ENCODE results near the gene CPNE4. TPM values are rescaled to one million over a fixed set of nuclear protein-coding genes. Genes with fewer than 3 reads are reported as not detected.
"Not testable (repeated sequence)": the region's sequence is repeated elsewhere in the genome, so short reads cannot be mapped to it uniquely, and the experiment has no call there.

Gene CPNE4
- polyA plus RNA-seq, 3 donors: 0.01 to 0.46 (median 0.34) TPM

GRCh38 chr3:131975047-131975446 lies 59.8 kb downstream of the CPNE4 start:
- no peak overlapping the region for H3K27ac ChIP-seq (ENCODE audit: low read depth, low read length)
- 63 to 82% (median 72%) methylated on average over 6 of the region's 6 CpGs for WGBS, 3 donors

- WGBS, 3 donors: 29 to 52% (median 50%) methylated on average over 4 of the region's 4 CpGs
Measured at GRCh38 chr3:131973731-131974130, 61.1 kb downstream of the CPNE4 start.

GRCh38 chr3:131972550-131972949 lies 62.3 kb downstream of the CPNE4 start:
- WGBS, 3 donors: 53 to 62% (median 62%) methylated on average over 4 of the region's 4 CpGs
- H3K27ac ChIP-seq (ENCODE audit: low read depth, low read length): no peak overlapping the region

More at GRCh38 chr3:131973731-131974130, 61.1 kb downstream of the CPNE4 start:
- no peak overlapping the region for H3K27ac ChIP-seq (ENCODE audit: low read depth, low read length)

- no peak overlapping the region for H3K27ac ChIP-seq (ENCODE audit: low read depth, low read length)
- WGBS, 3 donors: 76 to 81% (median 80%) methylated on average over 3 of the region's 3 CpGs
Measured at GRCh38 chr3:131972091-131972490, 62.7 kb downstream of the CPNE4 start.

GRCh38 chr3:131963442-131963841 lies 71.4 kb downstream of the CPNE4 start:
- WGBS, 3 donors: 47 to 59% (median 53%) methylated on average over 8 of the region's 8 CpGs
- not testable (repeated sequence) for H3K27ac ChIP-seq (ENCODE audit: low read depth, low read length)

- 79 to 88% (median 82%) methylated on average over 5 of the region's 5 CpGs for WGBS, 3 donors
- H3K27ac ChIP-seq (ENCODE audit: low read depth, low read length): no peak overlapping the region
Measured at GRCh38 chr3:131962982-131963381, 71.8 kb downstream of the CPNE4 start.

- 0 to 67% (median 59%) methylated on average over 1 of the region's 1 CpG for WGBS, 3 donors
- no peak overlapping the region for H3K27ac ChIP-seq (ENCODE audit: low read depth, low read length)
Measured at GRCh38 chr3:131960324-131960723, 74.5 kb downstream of the CPNE4 start.

GRCh38 chr3:131957980-131958379 lies 76.8 kb downstream of the CPNE4 start:
- 35 to 72% (median 54%) methylated on average over 1 of the region's 1 CpG for WGBS, 3 donors
- no peak overlapping the region for H3K27ac ChIP-seq (ENCODE audit: low read depth, low read length)

- no peak overlapping the region for H3K27ac ChIP-seq (ENCODE audit: low read depth, low read length)
- 56 to 66% (median 61%) methylated on average over 5 of the region's 5 CpGs for WGBS, 3 donors
Measured at GRCh38 chr3:131957511-131957910, 77.3 kb downstream of the CPNE4 start.

- WGBS, 3 donors: 27 to 55% (median 52%) methylated on average over 1 of the region's 1 CpG
Measured at GRCh38 chr3:131948806-131949205, 86.0 kb downstream of the CPNE4 start.

GRCh38 chr3:131944676-131945075 lies 90.1 kb downstream of the CPNE4 start:
- 76 to 81% (median 80%) methylated on average over 1 of the region's 1 CpG for WGBS, 3 donors
- no peak overlapping the region for H3K27ac ChIP-seq (ENCODE audit: low read depth, low read length)

More at GRCh38 chr3:131948806-131949205, 86.0 kb downstream of the CPNE4 start:
- no peak overlapping the region for H3K27ac ChIP-seq (ENCODE audit: low read depth, low read length)

GRCh38 chr3:131933665-131934064 lies 101.1 kb downstream of the CPNE4 start:
- 53 to 68% (median 65%) methylated on average over 3 of the region's 3 CpGs for WGBS, 3 donors

GRCh38 chr3:131928593-131928992 lies 106.2 kb downstream of the CPNE4 start:
- 62 to 70% (median 65%) methylated on average over 2 of the region's 2 CpGs for WGBS, 3 donors
- no peak overlapping the region for H3K27ac ChIP-seq (ENCODE audit: low read depth, low read length)

More at GRCh38 chr3:131933665-131934064, 101.1 kb downstream of the CPNE4 start:
- H3K27ac ChIP-seq (ENCODE audit: low read depth, low read length): no peak overlapping the region

- no peak overlapping the region for H3K27ac ChIP-seq (ENCODE audit: low read depth, low read length)
- 50 to 72% (median 62%) methylated on average over 1 of the region's 1 CpG for WGBS, 3 donors
Measured at GRCh38 chr3:131925571-131925970, 109.2 kb downstream of the CPNE4 start.

- 78 to 90% (median 81%) methylated on average over 1 of the region's 1 CpG for WGBS, 3 donors
Measured at GRCh38 chr3:131922356-131922755, 112.5 kb downstream of the CPNE4 start.

GRCh38 chr3:131917006-131917405 lies 117.8 kb downstream of the CPNE4 start:
- 70 to 81% (median 80%) methylated on average over 3 of the region's 3 CpGs for WGBS, 3 donors
- H3K27ac ChIP-seq (ENCODE audit: low read depth, low read length): no peak overlapping the region

More at GRCh38 chr3:131922356-131922755, 112.5 kb downstream of the CPNE4 start:
- H3K27ac ChIP-seq (ENCODE audit: low read depth, low read length): no peak overlapping the region

GRCh38 chr3:131914090-131914691 lies 120.6 kb downstream of the CPNE4 start:
- WGBS, 3 donors: 62 to 69% (median 67%) methylated on average over 1 of the region's 1 CpG
- H3K27ac ChIP-seq (ENCODE audit: low read depth, low read length): no peak overlapping the region

- WGBS, 3 donors: 55 to 81% (median 75%) methylated on average over 2 of the region's 2 CpGs
- no peak overlapping the region for H3K27ac ChIP-seq (ENCODE audit: low read depth, low read length)
Measured at GRCh38 chr3:131912255-131912654, 122.6 kb downstream of the CPNE4 start.

- 63 to 77% (median 75%) methylated on average over 1 of the region's 1 CpG for WGBS, 3 donors
- H3K27ac ChIP-seq (ENCODE audit: low read depth, low read length): no peak overlapping the region
Measured at GRCh38 chr3:131907796-131908195, 127.0 kb downstream of the CPNE4 start.

GRCh38 chr3:131903988-131904415 lies 130.8 kb downstream of the CPNE4 start:
- 68 to 79% (median 74%) methylated on average over 4 of the region's 4 CpGs for WGBS, 3 donors
- no peak overlapping the region for H3K27ac ChIP-seq (ENCODE audit: low read depth, low read length)

Measured in adipose tissue (tissue), 3 donors.